Fibroblast of the aortic adventitia (primary cell): ENCODE results near the gene DQX1. TPM values are rescaled to one million over a fixed set of nuclear protein-coding genes. Genes with fewer than 3 reads are reported as not detected.

Experiments
- DNase-seq: peaks from one replicate; pipeline ENCODE4 v3.0.0-alpha.2; 2010; ENCODE audit warnings: low read depth
- H3K4me3 ChIP-seq: 2 replicates; pipeline ENCODE4 v1.5.1; 2011; ENCODE audit warnings: low read depth, mild to moderate bottlenecking, control low read depth, low read length, moderate library complexity
- CTCF ChIP-seq: IDR thresholded peaks from 2 replicates; pipeline ENCODE4 v1.5.1; 2011; ENCODE audit warnings: mild to moderate bottlenecking, low read length, control low read depth, inconsistent platforms; ENCODE audit not compliant: insufficient read depth
- total RNA-seq: library from RNA; depleted of rRNA; stranded (reverse); fragments of >200 nt; gene quantifications from 2 replicates; pipeline ENCODE4 v1.2.3, GENCODE V29; 2012; ENCODE audit warnings: low replicate concordance

Gene DQX1
- total RNA-seq, 1 donor: 0.27 TPM

GRCh38 chr2:74515271-74515980, 10.6 kb downstream of the DQX1 start:
- no peak for DNase-seq
- TF ChIP-seq CTCF: no peak
- H3K4me3 ChIP-seq: no peak overlapping the region

- no peak within 1 kb of the TSS for H3K4me3 ChIP-seq
- DNase-seq: no peak
- no peak for TF ChIP-seq CTCF
Observed at GRCh38 chr2:74514368-74515270, 11.4 kb downstream of the DQX1 start, which contains the start of gene TLX2. Gene TLX2, plus strand, starts transcription at chr2:74514450. Its CDS starts 357 bp downstream, at chr2:74514807.

GRCh38 chr2:74513605-74514367, 12.2 kb downstream of the DQX1 start:
- no peak overlapping the region for H3K4me3 ChIP-seq
- no peak for TF ChIP-seq CTCF
- no peak for DNase-seq

GRCh38 chr2:74512744-74513604, 13.1 kb downstream of the DQX1 start:
- DNase-seq: no peak
- TF ChIP-seq CTCF: no peak
- no peak overlapping the region for H3K4me3 ChIP-seq

GRCh38 chr2:74511104-74511989, 14.7 kb downstream of the DQX1 start:
- no peak overlapping the region for H3K4me3 ChIP-seq
- no peak for TF ChIP-seq CTCF
- DNase-seq: no peak
